Body of pancreas (tissue), 4 donors: ENCODE results near the gene SCN8A.

Experiments
- CTCF ChIP-seq, 7 experiments: fragments of 450-650 bp in 4 of 7; fragments of 200-600 bp in 3 of 7; sonication (generic) in 3 of 7; IDR thresholded peaks; one replicate each; pipeline ENCODE4 v1.5.1; 2016 to 2019; ENCODE audit warnings: antibody characterized with exemption in 7 of 7
- POLR2A ChIP-seq, 3 donors: fragments of 450-650 bp; IDR thresholded peaks; one replicate each; pipeline ENCODE4 v1.6.1; 2016; ENCODE audit warnings: antibody characterized with exemption in 3 of 3, mild to moderate bottlenecking in 2 of 3

GRCh38 chr12:51829641-51830040 is 238.6 kb downstream of the SCN8A start:
- no peak for TF ChIP-seq CTCF (IDR thresholded peaks at IDR 0.05)
- TF ChIP-seq POLR2A (IDR thresholded peaks at IDR 0.05), result no peak
